HG02763 (cell line): ENCODE results near the gene ATG3.
A peak's percentile ranks its signal among the peaks of the same experiment; 100 is the strongest.
"Not testable (repeated sequence)": the region's sequence is repeated elsewhere in the genome, so short reads cannot be mapped to it uniquely, and the experiment has no call there.

Experiments used
- ATAC-seq: cut with Tn5 transposase; IDR thresholded peaks from one replicate; pipeline ENCODE4 v1.9.1; 2021; ENCODE audit warnings: mild to moderate bottlenecking, moderate library complexity; ENCODE audit not compliant: unreplicated experiment

ATG3 gene

GRCh38 chr3:112561484-112561733 is 353 bp downstream of the ATG3 start:
- ATAC-seq = peak; percentile 48

GRCh38 chr3:112560721-112561483 is 860 bp downstream of the ATG3 start:
- peak; percentile 18 for ATAC-seq

GRCh38 chr3:112560307-112560706 is 1.5 kb downstream of the ATG3 start:
- no peak for ATAC-seq

GRCh38 chr3:112557976-112558375 is 3.8 kb downstream of the ATG3 start:
- ATAC-seq = no peak

GRCh38 chr3:112555535-112556170 is 6.1 kb downstream of the ATG3 start:
- no peak for ATAC-seq

- no peak for ATAC-seq
These were observed 10.9 kb downstream of the ATG3 start for GRCh38 chr3:112550859-112551258.

- no peak for ATAC-seq
These were observed 15.5 kb downstream of the ATG3 start for GRCh38 chr3:112546216-112546759.

- ATAC-seq = peak; percentile 90
These were observed 21.7 kb downstream of the ATG3 start for GRCh38 chr3:112539825-112540650.

- no peak for ATAC-seq
These were observed 30.4 kb downstream of the ATG3 start for GRCh38 chr3:112531358-112531781.

- no peak for ATAC-seq
These were observed 31.2 kb downstream of the ATG3 start for GRCh38 chr3:112530573-112530972.

GRCh38 chr3:112524127-112524526 is 37.6 kb downstream of the ATG3 start:
- not testable (repeated sequence) for ATAC-seq

- peak; percentile 40 for ATAC-seq
These were observed 42.2 kb downstream of the ATG3 start for GRCh38 chr3:112519424-112520001.

GRCh38 chr3:112518970-112519369 is 42.8 kb downstream of the ATG3 start:
- not testable (repeated sequence) for ATAC-seq

- peak; percentile 99 for ATAC-seq
These were observed 47.1 kb downstream of the ATG3 start for GRCh38 chr3:112514527-112515128.

GRCh38 chr3:112512320-112512719 is 49.4 kb downstream of the ATG3 start:
- ATAC-seq = no peak

- ATAC-seq = no peak
These were observed 52.9 kb downstream of the ATG3 start for GRCh38 chr3:112508860-112509259.

GRCh38 chr3:112508261-112508660 is 53.5 kb downstream of the ATG3 start:
- ATAC-seq = no peak

GRCh38 chr3:112505907-112506306 is 55.9 kb downstream of the ATG3 start:
- no peak for ATAC-seq

- no peak for ATAC-seq
These were observed 57.6 kb downstream of the ATG3 start for GRCh38 chr3:112504123-112504522.

- no peak for ATAC-seq
These were observed 58.3 kb downstream of the ATG3 start for GRCh38 chr3:112503304-112503972.
